ENCODE results near the gene TRIM31. TPM values are rescaled to one million over a fixed set of nuclear protein-coding genes. Genes with fewer than 3 reads are reported as not detected.
"Not testable (repeated sequence)": the region's sequence is repeated elsewhere in the genome, so short reads cannot be mapped to it uniquely, and the experiment has no call there.

Gene TRIM31
- total RNA-seq, 3 donors from 2014 or later = 121 to 202 (median 182) TPM

DNA sequence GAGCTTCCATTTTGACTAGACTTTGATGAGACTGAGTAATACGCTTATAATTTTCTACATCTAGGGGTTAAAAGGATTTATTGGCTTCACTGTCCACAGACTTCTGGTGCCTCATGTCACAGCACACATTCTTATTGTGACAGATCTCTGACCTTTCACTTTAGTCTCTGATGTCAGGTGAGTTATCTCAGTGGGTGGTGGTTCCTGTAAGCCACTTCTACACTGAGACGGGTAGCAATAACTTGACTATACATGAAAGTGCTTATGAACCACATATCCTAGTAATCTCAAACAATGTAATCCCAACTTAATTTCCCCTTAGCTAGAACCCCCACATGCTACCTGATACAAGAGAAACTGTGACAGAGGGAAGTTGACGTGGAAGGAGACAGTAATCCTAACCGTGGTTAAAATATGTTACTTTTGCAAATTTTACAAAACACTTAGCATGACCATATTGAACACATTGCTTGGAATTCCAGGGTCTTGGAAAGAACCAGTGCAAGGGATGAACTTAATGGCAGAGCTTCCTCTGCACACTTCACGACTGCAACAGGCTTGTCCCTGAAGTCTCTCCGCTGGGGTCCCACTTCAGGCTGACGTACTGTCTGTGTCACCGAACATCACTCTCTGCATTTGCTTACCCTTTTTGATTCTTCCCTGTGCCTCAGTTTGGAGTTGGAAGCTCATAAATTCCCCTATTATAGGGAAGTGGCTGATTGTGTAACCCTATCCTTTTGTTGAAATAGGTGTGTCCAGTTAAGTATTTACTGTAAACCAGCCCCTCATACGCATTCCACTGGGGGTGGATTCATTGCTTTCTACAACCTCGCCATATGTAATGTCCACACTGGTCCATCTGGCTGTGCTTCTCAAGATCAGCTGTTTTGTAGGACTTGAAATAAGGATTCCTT lies 16.6 kb upstream of the TRIM31 start:
- Histone ChIP-seq H3K4me3 (no peak overlapping the region), H3K4me1 (ENCODE audit: low read depth) (peaks cover 17% of the 10 kb centered on the region), H3K9me3 (no peaks in the 10 kb centered on the region), H3K36me3 (ENCODE audit: low read depth) (no peaks in the 10 kb centered on the region)
- intact Hi-C loops (cut with DNase I, micrococcal nuclease) = loop anchor here in 1 of 2 donors (10.0 kb wide), 1 partner anchor 285 kb away; no protein-coding TSS in a partner anchor
- DNase-seq = no peak
- TF ChIP-seq, protein P1, sequence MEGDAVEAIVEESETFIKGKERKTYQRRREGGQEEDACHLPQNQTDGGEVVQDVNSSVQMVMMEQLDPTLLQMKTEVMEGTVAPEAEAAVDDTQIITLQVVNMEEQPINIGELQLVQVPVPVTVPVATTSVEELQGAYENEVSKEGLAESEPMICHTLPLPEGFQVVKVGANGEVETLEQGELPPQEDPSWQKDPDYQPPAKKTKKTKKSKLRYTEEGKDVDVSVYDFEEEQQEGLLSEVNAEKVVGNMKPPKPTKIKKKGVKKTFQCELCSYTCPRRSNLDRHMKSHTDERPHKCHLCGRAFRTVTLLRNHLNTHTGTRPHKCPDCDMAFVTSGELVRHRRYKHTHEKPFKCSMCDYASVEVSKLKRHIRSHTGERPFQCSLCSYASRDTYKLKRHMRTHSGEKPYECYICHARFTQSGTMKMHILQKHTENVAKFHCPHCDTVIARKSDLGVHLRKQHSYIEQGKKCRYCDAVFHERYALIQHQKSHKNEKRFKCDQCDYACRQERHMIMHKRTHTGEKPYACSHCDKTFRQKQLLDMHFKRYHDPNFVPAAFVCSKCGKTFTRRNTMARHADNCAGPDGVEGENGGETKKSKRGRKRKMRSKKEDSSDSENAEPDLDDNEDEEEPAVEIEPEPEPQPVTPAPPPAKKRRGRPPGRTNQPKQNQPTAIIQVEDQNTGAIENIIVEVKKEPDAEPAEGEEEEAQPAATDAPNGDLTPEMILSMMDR (IDR thresholded peaks at IDR 0.05) = no peak
- ATAC-seq = peak; percentile 76

DNA sequence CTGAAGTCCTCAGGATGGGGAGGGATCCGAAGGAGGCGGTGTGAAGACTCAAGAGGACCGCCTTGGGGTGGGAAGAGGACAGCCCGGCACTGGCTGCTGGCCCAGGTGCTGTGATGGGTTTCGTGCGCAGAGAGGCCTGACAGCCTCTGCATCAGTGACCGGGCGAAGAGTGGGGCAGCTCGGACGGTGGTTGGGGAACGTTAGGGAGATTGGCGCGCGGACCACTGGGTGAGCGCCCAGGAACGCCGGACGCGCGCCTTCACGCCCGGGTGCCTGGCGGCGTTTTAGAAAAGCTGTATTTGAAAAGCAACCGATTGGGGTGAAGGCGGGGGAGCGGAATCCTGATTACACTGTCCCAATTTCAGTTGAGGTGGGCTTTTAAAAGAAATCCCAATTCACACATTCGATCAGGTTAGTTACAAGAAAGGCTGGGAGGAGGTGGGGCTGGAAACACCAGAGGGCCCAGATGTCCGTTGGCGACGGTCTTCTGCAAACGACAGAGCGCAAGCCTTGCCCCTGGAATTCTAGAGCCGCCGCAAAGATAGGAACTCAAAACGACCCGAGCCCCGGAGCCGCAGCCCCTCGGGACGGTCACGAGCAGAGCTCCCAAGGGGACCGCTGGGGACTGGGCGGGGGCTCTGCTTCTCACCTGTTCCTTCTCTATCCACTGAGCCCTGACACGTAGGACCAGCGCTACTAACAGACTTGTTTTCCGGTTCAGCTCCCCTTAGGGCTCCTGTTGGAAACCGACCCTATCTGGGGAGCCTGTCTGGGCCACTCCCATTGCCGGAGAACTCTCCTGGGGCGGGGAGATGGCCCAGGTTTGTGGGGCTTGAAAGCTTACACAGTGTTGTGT lies 14.6 kb upstream of the TRIM31 start:
- no peak overlapping the region for H3K4me3 ChIP-seq
- H3K36me3 ChIP-seq (ENCODE audit: low read depth) = no peaks in the 10 kb centered on the region
- no peaks in the 10 kb centered on the region for H3K9me3 ChIP-seq
- DNase-seq (no peak), ATAC-seq (no peak)
- peaks cover 26% of the 10 kb centered on the region for H3K4me1 ChIP-seq (ENCODE audit: low read depth)
- intact Hi-C loops (cut with DNase I, micrococcal nuclease) = no loop called here
- TF ChIP-seq, protein P1 (IDR thresholded peaks at IDR 0.05) = no peak

DNA sequence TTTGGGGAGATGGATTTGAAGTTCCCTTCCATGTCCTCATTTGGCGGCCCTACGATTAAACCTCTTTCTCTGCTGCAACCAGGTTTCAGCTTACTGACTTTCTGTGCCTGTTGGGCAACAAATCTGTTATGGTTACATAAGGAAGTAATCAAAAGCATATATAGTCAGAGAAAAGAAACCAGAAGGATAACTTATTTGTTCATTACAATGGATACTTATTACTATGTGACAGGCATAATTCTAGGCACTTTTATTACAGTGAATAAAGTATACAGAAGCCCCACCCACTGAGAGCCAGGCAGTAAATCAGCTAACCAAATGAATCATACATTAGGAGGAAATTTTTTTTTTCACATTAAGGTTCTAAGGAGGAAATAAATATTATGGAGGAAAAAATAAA lies 9.6 kb upstream of the TRIM31 start:
- Histone ChIP-seq H3K4me3 (no peak overlapping the region), H3K36me3 (ENCODE audit: low read depth) (no peaks in the 10 kb centered on the region), H3K9me3 (no peaks in the 10 kb centered on the region), H3K4me1 (ENCODE audit: low read depth) (peaks cover 22% of the 10 kb centered on the region)
- intact Hi-C loops (cut with DNase I, micrococcal nuclease) = no loop called here
- peak in 1 of 3 donors; percentile 78 for DNase-seq
- peak; percentile 90 for ATAC-seq
- TF ChIP-seq, protein P1 (IDR thresholded peaks at IDR 0.05) = no peak

DNA sequence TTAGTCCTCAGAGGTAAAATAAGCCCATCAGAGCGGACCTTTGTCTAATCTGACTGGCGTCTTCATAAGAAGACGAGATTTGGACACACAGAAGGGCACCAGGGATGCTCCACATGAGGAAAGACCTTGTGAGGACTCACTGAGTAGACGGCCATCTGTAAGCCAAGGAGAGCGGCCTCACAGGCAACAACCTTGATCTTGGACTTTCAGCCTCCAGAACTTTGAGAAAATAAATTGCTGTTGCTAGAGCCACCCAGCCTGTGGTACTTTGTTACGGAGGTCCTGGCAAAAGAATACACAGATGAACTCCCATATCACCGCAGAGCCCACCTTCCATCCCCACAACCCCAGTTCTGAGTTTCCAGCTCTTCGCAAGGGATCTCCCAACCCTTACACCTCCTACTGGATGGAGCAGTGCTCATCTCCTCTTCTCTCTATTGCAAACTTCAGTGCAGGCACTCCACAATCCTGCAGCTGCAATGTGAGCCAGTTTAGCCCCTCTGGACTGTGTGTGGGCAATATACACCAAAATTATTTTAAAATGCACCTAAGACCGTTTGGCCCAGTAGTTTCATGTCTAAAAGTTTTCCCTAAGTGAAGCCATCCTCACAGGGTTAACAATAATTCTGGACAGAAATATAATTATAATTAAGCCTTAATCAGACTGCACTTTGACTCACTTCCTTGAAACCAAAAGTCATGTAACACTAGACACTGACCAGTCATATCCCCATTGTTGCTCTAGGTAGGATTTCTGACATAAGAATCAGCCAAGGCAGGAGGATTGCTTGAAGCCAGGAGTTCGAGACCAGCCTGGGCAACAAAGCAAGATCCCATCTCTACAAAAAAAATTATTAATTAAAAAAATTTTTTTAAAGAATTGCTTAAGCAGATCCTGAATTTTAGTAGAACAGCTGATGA lies 8.8 kb upstream of the TRIM31 start:
- H3K4me3 ChIP-seq = no peak overlapping the region

DNA sequence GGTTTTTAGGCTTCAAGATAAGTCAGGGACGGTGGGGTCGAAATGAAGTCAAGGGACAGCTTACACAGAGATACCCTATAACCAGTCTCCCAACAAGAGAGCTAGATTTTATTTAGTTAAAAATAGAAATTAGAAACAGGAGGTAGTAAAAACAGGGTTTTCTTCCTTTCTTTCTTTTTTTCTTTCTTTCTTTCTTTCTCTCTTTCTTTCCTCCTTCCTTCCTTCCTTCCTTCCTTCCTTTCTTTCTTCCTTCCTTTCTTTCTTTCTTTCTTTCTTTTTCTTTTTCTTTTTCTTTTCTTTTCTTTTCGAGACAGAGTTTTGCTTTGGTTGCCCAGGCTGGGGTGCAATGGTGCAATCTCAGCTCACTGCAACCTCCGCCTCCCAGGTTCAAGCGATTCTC lies 5.8 kb upstream of the TRIM31 start:
- ATAC-seq; intact Hi-C loops (cut with DNase I, micrococcal nuclease); DNase-seq; H3K9me3 ChIP-seq; H3K4me3 ChIP-seq; H3K36me3 ChIP-seq (ENCODE audit: low read depth): not testable (repeated sequence)
- peaks cover 23% of the 10 kb centered on the region for H3K4me1 ChIP-seq (ENCODE audit: low read depth)

More for the DNA sequence above, 8.8 kb upstream of the TRIM31 start:
- Histone ChIP-seq H3K4me1 (ENCODE audit: low read depth) (peaks cover 22% of the 10 kb centered on the region), H3K36me3 (ENCODE audit: low read depth) (no peaks in the 10 kb centered on the region), H3K9me3 (no peaks in the 10 kb centered on the region)
- ATAC-seq = no peak
- no peak for DNase-seq
- intact Hi-C loops (cut with DNase I, micrococcal nuclease) = no loop called here
- TF ChIP-seq, protein P1 (IDR thresholded peaks at IDR 0.05) = no peak
